ENCODE results near the gene CAMKK1.

DNA sequence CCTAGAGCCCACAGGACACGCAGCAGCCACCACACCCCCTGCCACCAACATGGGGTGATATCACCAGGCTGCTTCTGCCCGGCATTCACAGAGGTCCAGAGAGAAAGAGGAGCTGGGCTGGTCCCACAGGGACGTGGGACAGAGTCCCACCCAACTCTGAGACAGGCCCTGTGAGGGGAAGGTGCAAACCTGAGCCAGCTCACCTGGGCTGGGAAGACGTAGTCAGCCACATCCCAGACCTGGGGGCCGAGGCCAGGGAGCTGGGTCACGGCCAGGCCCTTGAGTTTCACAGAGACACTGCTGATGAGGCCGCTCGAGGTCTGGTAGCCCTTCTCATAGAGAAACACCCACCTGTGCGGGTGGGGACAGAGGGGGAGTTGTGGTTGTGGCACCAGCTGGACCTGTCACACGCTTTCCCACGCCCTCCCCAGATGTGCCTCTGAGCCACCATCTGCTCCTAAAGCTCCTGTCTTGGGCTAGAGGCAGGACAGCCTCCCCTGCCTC lies 12.2 kb upstream of the CAMKK1 start:
- TF ChIP-seq CTCF (IDR thresholded peaks at IDR 0.05): no peak
- TF ChIP-seq PBX3 (IDR thresholded peaks at IDR 0.05): no peak
- no peak for TF ChIP-seq E2F6 (IDR thresholded peaks at IDR 0.05; ENCODE audit: borderline replicate concordance, low read depth)
- no peak for TF ChIP-seq MYC (IDR thresholded peaks at IDR 0.05; ENCODE audit: borderline replicate concordance, low read length)
